ENCODE results near the gene CACHD1. TPM values are rescaled to one million over a fixed set of nuclear protein-coding genes. Genes with fewer than 3 reads are reported as not detected.
A peak's percentile ranks its signal among the peaks of the same experiment; 100 is the strongest.

CACHD1 gene
- total RNA-seq, 1 donor from 2014 or later = 44.6 TPM

DNA sequence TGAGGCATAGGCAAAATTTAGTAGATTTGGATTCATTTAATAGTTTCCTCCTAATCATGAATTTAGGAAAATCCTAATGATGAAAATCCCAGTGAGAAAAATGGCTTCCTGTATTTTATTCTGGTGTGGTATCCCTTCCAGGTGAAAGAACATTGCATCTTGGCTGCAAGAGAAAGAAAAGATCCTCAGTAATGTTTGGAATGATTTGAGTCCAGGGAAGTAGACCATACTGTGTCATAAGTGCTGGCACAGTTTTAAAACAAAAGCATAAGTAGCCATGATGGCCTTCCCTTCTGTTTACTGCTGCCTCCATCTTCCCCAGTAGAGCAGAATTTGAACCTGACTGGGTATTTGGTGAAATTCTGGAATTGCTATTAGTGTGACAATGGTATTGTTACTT is 52.8 kb downstream of the CACHD1 start:
- no peak for DNase-seq (ENCODE audit: extremely low spot score, unreplicated experiment)
- TF ChIP-seq, protein P1, sequence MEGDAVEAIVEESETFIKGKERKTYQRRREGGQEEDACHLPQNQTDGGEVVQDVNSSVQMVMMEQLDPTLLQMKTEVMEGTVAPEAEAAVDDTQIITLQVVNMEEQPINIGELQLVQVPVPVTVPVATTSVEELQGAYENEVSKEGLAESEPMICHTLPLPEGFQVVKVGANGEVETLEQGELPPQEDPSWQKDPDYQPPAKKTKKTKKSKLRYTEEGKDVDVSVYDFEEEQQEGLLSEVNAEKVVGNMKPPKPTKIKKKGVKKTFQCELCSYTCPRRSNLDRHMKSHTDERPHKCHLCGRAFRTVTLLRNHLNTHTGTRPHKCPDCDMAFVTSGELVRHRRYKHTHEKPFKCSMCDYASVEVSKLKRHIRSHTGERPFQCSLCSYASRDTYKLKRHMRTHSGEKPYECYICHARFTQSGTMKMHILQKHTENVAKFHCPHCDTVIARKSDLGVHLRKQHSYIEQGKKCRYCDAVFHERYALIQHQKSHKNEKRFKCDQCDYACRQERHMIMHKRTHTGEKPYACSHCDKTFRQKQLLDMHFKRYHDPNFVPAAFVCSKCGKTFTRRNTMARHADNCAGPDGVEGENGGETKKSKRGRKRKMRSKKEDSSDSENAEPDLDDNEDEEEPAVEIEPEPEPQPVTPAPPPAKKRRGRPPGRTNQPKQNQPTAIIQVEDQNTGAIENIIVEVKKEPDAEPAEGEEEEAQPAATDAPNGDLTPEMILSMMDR (conservative IDR thresholded peaks at IDR 0.05) = no peak
- peaks cover 73% of the 10 kb centered on the region for H3K4me1 Mint-ChIP-seq (ENCODE audit: unreplicated experiment)
- peaks cover 3% of the 10 kb centered on the region for H3K36me3 Mint-ChIP-seq
- H3K9me3 Mint-ChIP-seq = no peaks in the 10 kb centered on the region
- H3K4me3 Mint-ChIP-seq = no peak overlapping the region
- no peak overlapping the region for H3K27ac Mint-ChIP-seq
- peaks cover 25% of the 10 kb centered on the region for H3K27me3 Mint-ChIP-seq

DNA sequence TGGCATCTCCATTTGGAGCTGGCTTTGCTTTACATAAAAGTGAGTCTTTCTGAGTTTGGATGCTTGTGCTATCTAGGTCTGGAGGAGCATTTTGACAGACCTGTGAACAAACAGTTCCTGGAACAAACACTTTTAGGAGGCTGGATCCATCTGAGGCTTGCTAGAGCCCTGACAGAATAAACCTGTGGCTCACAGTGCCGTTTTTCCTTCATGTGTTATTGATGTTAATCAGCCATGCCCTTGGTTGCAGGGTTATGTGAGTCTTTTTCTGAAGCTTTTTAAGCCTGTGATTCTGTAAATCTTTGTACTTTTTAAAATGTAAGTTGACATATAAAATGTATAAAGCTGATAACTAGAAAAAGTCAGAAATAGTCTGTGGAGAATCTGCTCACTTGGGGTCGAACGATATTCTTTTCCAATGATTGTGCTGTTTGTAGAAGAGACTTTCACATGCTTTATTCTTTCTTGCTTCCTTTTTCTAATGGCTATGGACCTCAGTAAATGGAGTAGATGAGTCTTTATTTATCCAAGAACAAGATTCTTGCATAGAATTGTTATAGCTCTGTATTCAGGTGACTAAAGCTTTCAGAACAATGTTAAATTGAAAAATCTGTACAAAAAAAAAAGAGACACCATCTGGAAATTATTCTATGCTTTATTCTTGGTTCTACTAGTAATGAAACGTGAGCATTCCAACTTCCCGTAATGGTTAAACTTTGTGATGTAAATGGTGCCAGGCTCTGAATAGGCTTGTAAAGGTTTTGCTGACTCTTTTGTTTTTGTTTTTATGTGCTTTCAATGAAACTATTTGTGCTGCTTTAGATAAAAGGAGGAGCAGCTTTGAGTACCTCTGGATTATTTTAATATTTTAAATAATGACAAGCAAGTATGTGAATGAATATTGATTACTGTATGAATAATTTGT is 53.7 kb downstream of the CACHD1 start:
- peaks cover 67% of the 10 kb centered on the region for H3K4me1 Mint-ChIP-seq (ENCODE audit: unreplicated experiment)
- H3K4me3 Mint-ChIP-seq = peak overlapping the region; percentile 41
- H3K36me3 Mint-ChIP-seq = peaks cover 3% of the 10 kb centered on the region
- no peaks in the 10 kb centered on the region for H3K9me3 Mint-ChIP-seq
- DNase-seq (ENCODE audit: extremely low spot score, unreplicated experiment) = no peak
- H3K27ac Mint-ChIP-seq = no peak overlapping the region
- peaks cover 25% of the 10 kb centered on the region for H3K27me3 Mint-ChIP-seq
- TF ChIP-seq, protein P1 (conservative IDR thresholded peaks at IDR 0.05) = no peak

DNA sequence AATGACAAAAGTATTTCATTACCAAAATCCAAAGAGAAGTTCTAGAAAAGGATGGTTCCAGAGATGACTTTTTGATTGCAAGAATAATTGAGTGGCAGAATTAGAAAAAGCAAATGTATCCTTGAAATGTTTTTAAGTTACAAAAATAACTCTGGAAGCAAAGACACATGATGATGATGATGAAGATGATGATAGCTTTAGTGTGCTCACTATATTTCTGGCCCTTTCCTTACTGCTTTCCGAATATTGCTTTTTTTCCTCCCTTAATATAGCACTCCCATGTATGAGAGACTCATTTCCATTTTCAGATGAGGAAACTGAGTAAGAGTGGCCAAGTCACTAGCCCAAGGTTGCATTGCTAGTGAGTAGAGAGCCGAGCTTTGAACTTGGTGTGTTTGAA is 54.7 kb downstream of the CACHD1 start:
- no peaks in the 10 kb centered on the region for H3K9me3 Mint-ChIP-seq
- peaks cover 68% of the 10 kb centered on the region for H3K4me1 Mint-ChIP-seq (ENCODE audit: unreplicated experiment)
- no peak overlapping the region for H3K4me3 Mint-ChIP-seq
- H3K27ac Mint-ChIP-seq = no peak overlapping the region
- peaks cover 3% of the 10 kb centered on the region for H3K36me3 Mint-ChIP-seq
- peaks cover 25% of the 10 kb centered on the region for H3K27me3 Mint-ChIP-seq
- DNase-seq (ENCODE audit: extremely low spot score, unreplicated experiment) = no peak
- TF ChIP-seq, protein P1 (conservative IDR thresholded peaks at IDR 0.05) = no peak

DNA sequence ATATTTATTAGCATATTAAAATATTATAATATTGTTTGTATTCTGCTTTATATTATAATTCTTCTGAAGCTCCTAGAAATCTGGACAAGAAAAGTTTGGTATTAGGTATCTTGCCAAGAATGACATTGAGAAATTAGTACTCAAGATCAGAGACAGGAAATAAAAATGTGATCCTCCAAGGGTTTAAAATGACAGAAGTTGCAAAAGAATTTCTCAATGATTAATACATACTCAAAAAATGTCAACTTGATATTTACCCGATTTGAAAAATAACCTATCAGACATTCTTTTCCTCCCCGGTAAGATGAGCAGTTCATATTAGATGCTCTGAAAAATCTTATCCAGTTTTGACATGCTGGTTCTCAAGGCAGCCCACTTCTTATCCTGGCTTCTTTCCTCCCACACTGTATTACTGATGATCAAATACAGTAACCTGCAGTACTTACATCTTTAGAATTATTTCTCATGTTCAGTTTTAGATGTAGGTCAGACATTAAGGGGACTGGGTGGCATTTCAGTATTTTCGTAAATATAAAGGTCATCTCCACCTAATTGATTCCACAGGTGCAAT is 55.3 kb downstream of the CACHD1 start:
- H3K27me3 Mint-ChIP-seq = peaks cover 25% of the 10 kb centered on the region
- peaks cover 8% of the 10 kb centered on the region for H3K36me3 Mint-ChIP-seq
- peak overlapping the region; percentile 6 for H3K27ac Mint-ChIP-seq
- peaks cover 63% of the 10 kb centered on the region for H3K4me1 Mint-ChIP-seq (ENCODE audit: unreplicated experiment)
- H3K9me3 Mint-ChIP-seq = no peaks in the 10 kb centered on the region
- no peak overlapping the region for H3K4me3 Mint-ChIP-seq
- no peak for DNase-seq (ENCODE audit: extremely low spot score, unreplicated experiment)
- TF ChIP-seq, protein P1 (conservative IDR thresholded peaks at IDR 0.05) = no peak

DNA sequence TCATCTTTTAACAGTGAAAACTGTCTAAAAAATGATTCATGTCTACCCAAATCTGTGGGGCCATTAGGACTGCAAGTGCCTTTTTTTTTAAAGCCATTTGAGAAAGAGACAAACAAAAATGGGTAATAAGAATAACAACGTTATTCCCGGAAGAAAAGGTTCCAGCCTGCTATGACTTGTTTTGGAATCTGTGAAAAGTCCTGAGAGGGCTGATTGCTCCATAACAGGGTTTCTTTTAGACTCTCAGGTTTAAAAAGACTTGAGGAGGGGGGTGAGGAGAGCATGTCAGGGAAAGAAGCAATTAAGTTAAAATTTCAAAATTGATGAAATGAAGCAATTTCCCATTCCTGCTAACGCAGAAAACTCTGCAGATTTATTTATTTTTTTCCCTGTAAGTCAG is 56.4 kb downstream of the CACHD1 start:
- H3K27me3 Mint-ChIP-seq = peaks cover 18% of the 10 kb centered on the region
- TF ChIP-seq, protein P1 (conservative IDR thresholded peaks at IDR 0.05) = no peak
- peaks cover 5% of the 10 kb centered on the region for H3K36me3 Mint-ChIP-seq
- no peak for DNase-seq (ENCODE audit: extremely low spot score, unreplicated experiment)
- no peak overlapping the region for H3K27ac Mint-ChIP-seq
- H3K4me3 Mint-ChIP-seq = no peak overlapping the region
- no peaks in the 10 kb centered on the region for H3K9me3 Mint-ChIP-seq
- H3K4me1 Mint-ChIP-seq (ENCODE audit: unreplicated experiment) = peaks cover 65% of the 10 kb centered on the region
